Testis (tissue), 5 donors: ENCODE results near the gene TCP11. TPM values are rescaled to one million over a fixed set of nuclear protein-coding genes. Genes with fewer than 3 reads are reported as not detected.

Experiments used
- DNase-seq: peaks from one replicate; pipeline ENCODE4 v3.0.0-alpha.2; 2019
- H3K27ac ChIP-seq, 2 donors: fragments of 200-600 bp; sonication (generic); one replicate each; pipeline ENCODE4 v1.5.1; 2019
- H3K27me3 ChIP-seq: fragments of 200-600 bp; sonication (generic); one replicate; pipeline ENCODE4 v1.5.1; 2019
- H3K36me3 ChIP-seq: fragments of 200-600 bp; sonication (generic); one replicate; pipeline ENCODE4 v1.5.1; 2017; ENCODE audit warnings: low read depth; ENCODE audit errors: missing control alignments
- H3K4me1 ChIP-seq: fragments of 200-600 bp; sonication (generic); one replicate; pipeline ENCODE4 v1.5.1; 2019
- H3K4me3 ChIP-seq, 2 donors: fragments of 200-600 bp; sonication (generic); one replicate each; pipeline ENCODE4 v1.5.1; 2017 to 2019
- H3K9me3 ChIP-seq: fragments of 200-600 bp; sonication (generic); one replicate; pipeline ENCODE4 v1.5.1; 2017
- CTCF ChIP-seq, 3 experiments: fragments of 450-650 bp in 2 of 3; fragments of 200-600 bp in 1 of 3; sonication (generic) in 1 of 3; IDR thresholded peaks; one replicate each; pipeline ENCODE4 v1.5.1; 2016 to 2019; ENCODE audit warnings: antibody characterized with exemption in 3 of 3, mild to moderate bottlenecking in 2 of 3, moderate library complexity in 1 of 3
- POLR2A ChIP-seq: fragments of 450-650 bp; IDR thresholded peaks from one replicate; pipeline ENCODE4 v1.6.1; 2017; ENCODE audit warnings: antibody characterized with exemption, mild to moderate bottlenecking, moderate library complexity
- WGBS, 2 donors: methylation state at CpG; one replicate each; pipeline ENCODE4 v1.1.5; 2018; 5-methylcytosine and 5-hydroxymethylcytosine counted together
- intact Hi-C: fragments of 100-400 bp; cut with DNase I; formaldehyde crosslinking; loops from one replicate; pipeline ENCODE4 v1.15.1; 2023; ENCODE audit warnings: low total_unique reads
- long read RNA-seq, 2 donors: transcript quantifications; one replicate each; lab custom pipeline, GENCODE V29; 2026
- polyA plus RNA-seq: library from polyadenylated mRNA; stranded (reverse); fragments of 350-450 nt; fragmentation: Illumina TruSeq; extraction: RNeasy Lipid Tissue Mini Kit (QIAGEN cat#74804); gene quantifications from one replicate; pipeline ENCODE4 v1.2.3, GENCODE V29; 2014; ENCODE audit warnings: low read depth, low replicate concordance; ENCODE audit not compliant: insufficient read depth
- total RNA-seq, 2 donors: library from RNA; depleted of rRNA; stranded (reverse); fragments of >200 nt; gene quantifications; one replicate each; pipeline ENCODE4 v1.2.3, GENCODE V29; 2016

The TCP11 gene
- total RNA-seq (100 to 1,000 TPM; 193 to 639 TPM), polyA plus RNA-seq (1,044 TPM)
- long read RNA-seq, donor 1 = 0 reads
- long read RNA-seq, donor 2, partial matches to known transcripts = 0 of 1 reads
- long read RNA-seq, donor 2, other reads (novel, unspliced or antisense) = 0 of 1 reads

DNA sequence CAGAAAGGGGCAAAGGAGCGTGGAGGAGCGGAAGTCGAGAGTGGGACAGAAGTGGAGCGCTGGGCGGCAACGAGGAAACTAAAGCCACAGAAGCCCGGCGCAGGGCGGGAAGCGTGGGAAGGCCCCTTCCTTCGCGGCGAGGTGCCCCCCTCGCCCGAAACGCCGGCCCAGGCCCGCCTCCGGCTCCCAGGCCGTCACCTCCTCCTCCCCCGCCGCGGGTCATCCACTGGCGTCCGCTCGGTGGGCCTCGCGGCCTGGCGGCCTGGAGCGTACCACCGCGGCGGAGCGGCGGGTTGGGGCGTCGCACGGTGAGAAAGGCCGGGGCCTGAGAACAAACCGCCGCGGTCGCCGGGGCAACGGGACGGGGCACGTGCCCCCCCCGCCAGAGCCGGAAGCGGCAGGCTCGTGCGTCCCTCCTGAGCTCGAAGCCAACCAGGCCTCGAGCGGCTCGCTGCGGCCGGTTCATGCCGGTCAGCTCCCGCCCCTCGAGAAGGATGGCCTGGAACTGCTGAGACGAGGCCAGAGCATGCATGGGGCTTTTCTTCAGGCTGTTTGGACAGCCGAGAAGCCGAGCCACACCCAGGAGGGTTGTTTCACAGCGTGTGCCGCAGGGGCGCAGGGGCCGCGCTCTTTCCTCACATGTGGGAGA, at the start of gene TCP11:
TCP11 (minus strand) TSS at position 333 of the 649 bp plus-strand sequence. CDS start 469 bp downstream, outside the sequence.
- Histone ChIP-seq H3K9me3 (no peaks in the 10 kb centered on the region), H3K36me3 (no peaks in the 10 kb centered on the region), H3K27ac (peak within 1 kb of the TSS; percentile 63 to 78), H3K4me3 (peak within 1 kb of the TSS; percentile 48 to 62), H3K27me3 (no peaks in the 10 kb centered on the region), H3K4me1 (peaks cover 18% of the 10 kb centered on the region)
- DNase-seq = peak; percentile 71
- no peak for TF ChIP-seq CTCF (IDR thresholded peaks at IDR 0.05)
- TF ChIP-seq POLR2A = no peak
- WGBS, 2 donors = 38 to 42% methylated on average over 20 to 53 of the region's 69 CpGs
- intact Hi-C loops = loop anchor here (2.0 kb wide), 1 partner anchor 154 kb away; no protein-coding TSS in a partner anchor

DNA sequence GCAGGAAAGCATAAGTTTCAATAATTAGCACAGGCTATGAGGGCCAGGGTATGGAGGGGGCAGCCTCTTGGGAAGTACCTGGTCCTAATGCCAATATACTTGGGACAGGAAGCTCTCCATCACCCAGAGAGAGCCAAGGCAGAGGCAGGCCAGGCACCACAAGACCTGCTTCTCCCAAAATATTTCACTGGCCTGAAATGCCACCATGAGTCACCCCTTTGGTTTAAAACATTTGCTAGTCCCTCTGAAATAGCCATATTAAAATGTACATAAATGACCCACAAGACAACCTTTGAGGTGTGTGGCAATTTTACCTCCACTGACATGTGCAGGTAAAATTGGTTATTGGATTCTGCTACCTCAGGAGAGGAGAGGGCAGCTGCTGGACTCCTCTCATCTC, 49.2 kb upstream of the TCP11 start:
- intact Hi-C loops = no loop called here
- Histone ChIP-seq H3K4me3 (no peak overlapping the region), H3K9me3 (no peaks in the 10 kb centered on the region), H3K36me3 (no peaks in the 10 kb centered on the region), H3K27me3 (no peaks in the 10 kb centered on the region), H3K4me1 (no peaks in the 10 kb centered on the region), H3K27ac (no peak overlapping the region)
- no peak for DNase-seq
- TF ChIP-seq POLR2A = no peak
- no peak for TF ChIP-seq CTCF (IDR thresholded peaks at IDR 0.05)

DNA sequence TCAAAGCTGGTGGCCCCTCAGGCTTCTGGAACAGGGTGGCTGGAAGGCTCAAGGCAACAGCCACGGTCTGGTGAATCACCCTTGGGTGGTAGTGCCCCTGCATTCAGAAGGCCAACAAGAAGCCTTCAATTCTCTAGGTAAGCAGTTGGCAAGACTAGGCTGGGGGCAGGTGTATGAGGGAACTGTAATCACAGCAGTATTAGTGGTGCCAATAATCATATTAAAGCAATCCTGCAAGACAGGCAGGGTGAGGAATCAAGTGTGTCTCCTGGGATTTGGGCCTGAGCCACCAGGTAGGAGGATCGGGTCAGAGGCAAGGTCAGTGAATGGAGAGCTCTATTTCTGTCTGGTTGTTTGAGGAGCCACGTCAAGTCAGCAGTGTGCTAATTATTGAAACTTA, 47.7 kb upstream of the TCP11 start:
- H3K27ac ChIP-seq = no peak overlapping the region
- WGBS, 2 donors = 90 to 95% methylated on average over 2 to 3 of the region's 3 CpGs

GRCh38 chr6:35186571-35186970, 45.4 kb upstream of the TCP11 start:
- no peaks in the 10 kb centered on the region for H3K4me1 ChIP-seq
- no peaks in the 10 kb centered on the region for H3K9me3 ChIP-seq
- no peaks in the 10 kb centered on the region for H3K36me3 ChIP-seq
- 97 to 100% methylated on average over 2 of the region's 2 CpGs for WGBS, 2 donors
- H3K4me3 ChIP-seq = no peak overlapping the region
- DNase-seq = no peak
- H3K27me3 ChIP-seq = no peaks in the 10 kb centered on the region
- no peak overlapping the region for H3K27ac ChIP-seq
- TF ChIP-seq POLR2A = no peak
- no peak for TF ChIP-seq CTCF (IDR thresholded peaks at IDR 0.05)
- intact Hi-C loops = no loop called here

More for the DNA sequence above, 47.7 kb upstream of the TCP11 start:
- Histone ChIP-seq H3K27me3 (no peaks in the 10 kb centered on the region), H3K4me1 (no peaks in the 10 kb centered on the region), H3K9me3 (no peaks in the 10 kb centered on the region), H3K36me3 (no peaks in the 10 kb centered on the region), H3K4me3 (no peak overlapping the region)
- intact Hi-C loops = no loop called here
- no peak for DNase-seq
- TF ChIP-seq CTCF (IDR thresholded peaks at IDR 0.05) (no peak), POLR2A (no peak)

DNA sequence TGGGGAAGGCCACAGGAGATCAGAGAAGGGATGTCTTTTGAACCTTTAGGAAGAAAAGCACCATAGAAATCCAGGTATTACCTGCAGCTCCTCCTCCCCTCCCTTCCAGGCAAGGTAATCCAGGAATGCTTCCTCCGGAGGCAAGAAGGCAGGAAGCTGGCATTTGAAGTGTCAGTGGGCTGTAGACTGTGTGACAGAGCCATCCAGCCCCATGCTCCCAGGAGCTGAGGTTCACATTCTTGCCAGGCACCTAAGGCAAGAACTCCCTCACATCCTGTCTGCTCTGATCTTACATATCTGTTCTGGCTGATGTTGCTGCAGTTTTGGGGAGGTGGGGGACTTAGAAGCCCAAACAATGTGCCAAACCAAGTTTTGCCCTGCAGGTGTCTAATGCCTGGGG, 44.8 kb upstream of the TCP11 start:
- TF ChIP-seq POLR2A (no peak), CTCF (IDR thresholded peaks at IDR 0.05) (no peak)
- 88 to 89% methylated on average over 1 of the region's 1 CpG for WGBS, 2 donors
- H3K4me1 ChIP-seq = no peaks in the 10 kb centered on the region
- H3K36me3 ChIP-seq = no peaks in the 10 kb centered on the region
- DNase-seq = no peak
- intact Hi-C loops = no loop called here
- no peaks in the 10 kb centered on the region for H3K27me3 ChIP-seq
- no peaks in the 10 kb centered on the region for H3K9me3 ChIP-seq
- no peak overlapping the region for H3K27ac ChIP-seq
- H3K4me3 ChIP-seq = no peak overlapping the region
